ENCODE measurements around the gene COPS9.

COPS9 gene
- total RNA-seq: 17.0 to 32.3 (median 27.0) reads per million in 4 experiments

DNA sequence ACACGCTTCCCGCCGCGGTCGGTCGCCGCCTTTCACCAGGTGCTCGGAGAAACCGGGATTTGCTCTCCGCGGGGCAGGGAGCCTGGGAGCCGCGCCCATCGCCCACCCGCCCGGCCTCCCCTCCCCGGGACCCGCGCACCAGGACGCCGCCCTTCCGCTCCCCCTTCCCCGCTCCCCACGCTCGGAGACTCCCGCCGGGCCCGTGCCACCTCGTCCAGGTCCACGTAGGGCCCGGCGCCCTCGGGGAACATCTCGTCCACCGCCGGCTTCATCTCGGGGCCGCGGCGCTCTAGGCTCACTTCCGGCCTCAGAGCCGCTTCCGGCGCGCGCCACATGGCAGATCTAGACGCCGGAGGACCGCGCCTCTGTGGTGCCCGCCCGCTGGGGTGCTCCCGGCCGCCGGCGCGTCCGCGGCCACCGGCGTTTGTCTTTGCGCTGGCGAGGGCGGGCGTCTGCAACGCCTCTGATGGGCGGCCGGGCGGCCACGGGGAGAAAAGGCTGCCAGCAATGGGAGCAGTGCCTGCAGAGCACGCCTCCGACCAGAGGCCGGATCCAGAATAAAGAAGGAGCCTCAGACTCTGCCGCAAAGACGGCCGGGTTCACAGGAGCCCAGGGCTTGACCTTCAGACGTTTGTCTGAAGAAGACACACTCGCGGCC, at the start of gene COPS9:
COPS9 (minus strand) TSS at position 293 of the 658 bp plus-strand sequence; CDS start at position 272, 21 bp downstream.
- peak; percentile 66 for DNase-seq

- no peak for DNase-seq
Measured at GRCh38 chr2:240184656-240185055, 48.6 kb upstream of the COPS9 start.

DNA sequence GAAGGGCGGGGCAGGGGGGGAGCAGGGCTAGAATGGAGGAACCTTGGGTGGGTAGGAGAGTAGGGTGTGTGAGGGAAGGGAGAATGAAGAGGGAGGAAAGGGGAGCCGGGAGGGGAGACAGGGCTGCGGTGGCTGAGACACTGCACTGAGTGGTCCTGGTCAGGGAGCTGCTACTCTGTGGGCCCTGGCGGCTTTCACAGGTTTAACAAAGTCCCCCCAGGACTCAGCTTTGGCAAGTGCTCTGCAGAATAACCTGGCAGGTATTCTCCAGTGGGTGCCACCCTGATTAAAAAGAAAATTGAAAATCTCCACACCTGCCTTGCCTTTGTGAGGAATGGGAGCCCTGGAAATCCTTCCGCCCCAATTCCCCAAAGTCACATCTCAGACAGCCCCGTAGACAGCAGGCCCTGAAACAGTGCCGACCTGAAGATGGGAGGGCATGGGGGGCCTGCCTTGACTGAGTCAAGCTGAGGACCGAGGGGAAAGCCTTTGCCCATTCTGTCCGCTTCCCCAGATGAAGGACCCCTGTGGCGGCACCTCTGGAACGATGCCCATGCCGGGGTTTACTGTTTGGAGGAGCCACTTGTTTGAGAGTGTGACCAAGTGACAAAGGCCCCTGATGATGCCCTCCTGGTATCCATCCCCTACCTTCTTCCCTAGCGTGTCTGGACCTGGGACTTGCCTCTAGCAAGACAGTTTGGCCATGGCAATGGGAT, 47.9 kb upstream of the COPS9 start:
- no peak for DNase-seq

DNA sequence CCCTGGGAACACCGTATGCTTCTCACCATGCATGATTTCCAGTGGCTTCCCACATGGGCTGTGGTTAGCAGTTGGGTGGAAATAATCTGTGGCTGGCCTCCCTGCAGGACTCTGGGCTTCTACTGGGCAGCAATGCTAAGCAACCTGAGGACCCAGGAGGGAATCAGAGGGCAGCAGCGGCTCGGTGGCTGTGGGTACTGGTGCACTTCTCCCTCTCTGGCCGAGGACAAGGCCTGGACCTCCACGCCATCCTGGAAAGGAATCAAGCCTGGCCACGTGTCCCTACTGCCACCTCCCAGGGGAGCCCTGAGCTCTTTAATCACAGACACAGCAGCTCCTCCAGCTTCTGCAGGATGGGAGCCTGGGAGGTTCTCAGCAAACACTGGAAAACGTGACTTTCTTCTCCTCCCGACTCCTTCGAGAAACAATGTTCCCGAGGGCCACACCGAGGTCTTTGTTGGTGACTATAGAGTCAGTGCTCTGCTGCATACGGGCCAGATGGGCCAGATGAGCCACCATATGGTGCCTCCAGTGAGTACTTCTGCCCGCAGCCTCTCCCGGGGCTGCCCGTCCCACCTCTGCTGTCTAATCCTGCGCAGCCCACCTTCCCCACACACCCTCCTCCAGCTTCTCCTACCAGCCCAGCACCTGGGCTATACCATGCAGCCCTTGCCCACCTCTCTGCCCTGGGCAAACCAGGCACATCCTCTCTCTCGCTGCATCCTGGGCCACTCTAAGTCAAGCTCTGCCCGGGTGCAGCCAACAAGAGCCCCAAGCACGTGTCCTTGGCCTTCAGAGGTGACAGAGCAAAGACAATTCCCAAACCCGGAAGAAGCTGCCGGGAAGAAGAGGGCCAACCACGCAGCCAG, 47.1 kb upstream of the COPS9 start:
- no peak for DNase-seq

GRCh38 chr2:240182476-240182875, 46.4 kb upstream of the COPS9 start:
- no peak for DNase-seq

- DNase-seq: no peak
Measured at GRCh38 chr2:240182001-240182400, 45.9 kb upstream of the COPS9 start.

- no peak for DNase-seq
Measured at GRCh38 chr2:240179941-240180666, 44.0 kb upstream of the COPS9 start.

- no peak for DNase-seq
Measured at GRCh38 chr2:240179186-240179815, 43.2 kb upstream of the COPS9 start.

DNA sequence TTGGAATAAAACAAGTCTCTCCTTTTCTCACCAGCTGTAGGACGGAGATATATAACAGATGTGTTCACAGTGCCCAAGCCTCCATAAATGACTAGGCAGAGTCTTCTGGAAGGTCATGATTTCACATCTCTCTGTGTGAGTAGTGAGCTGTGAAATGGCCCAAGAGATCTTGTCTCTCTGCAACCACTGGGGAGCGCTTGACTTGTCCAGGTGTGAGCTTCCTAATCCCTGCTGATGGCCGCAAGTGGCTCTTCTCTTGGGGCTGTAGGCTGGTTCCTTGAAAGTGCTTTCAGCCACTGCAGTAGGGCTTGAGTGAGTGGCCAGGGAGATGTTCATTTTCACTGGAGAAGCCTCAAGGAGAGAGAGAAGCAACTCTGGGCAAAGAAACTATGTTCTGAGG, 42.5 kb upstream of the COPS9 start:
- DNase-seq: no peak

DNA sequence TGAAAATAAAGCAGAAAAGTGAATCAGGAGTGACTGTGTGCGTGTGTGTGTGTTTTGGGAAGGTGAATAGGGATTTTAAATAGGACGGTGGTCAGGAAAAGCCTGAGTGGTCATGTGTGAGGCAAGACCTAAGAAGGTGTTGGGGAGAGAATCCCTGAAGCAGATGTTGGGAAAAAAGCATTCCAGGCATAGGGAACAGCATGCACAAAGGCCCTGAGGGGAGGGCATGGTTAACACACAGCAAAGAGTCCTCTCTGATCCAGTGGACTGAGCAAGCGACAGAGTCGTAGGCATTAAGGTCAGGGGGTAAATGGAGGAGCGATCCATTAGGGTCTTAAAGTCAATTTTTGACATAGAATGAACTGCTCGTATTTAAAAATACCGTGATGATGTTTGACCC, 38.4 kb upstream of the COPS9 start:
- no peak for DNase-seq

DNA sequence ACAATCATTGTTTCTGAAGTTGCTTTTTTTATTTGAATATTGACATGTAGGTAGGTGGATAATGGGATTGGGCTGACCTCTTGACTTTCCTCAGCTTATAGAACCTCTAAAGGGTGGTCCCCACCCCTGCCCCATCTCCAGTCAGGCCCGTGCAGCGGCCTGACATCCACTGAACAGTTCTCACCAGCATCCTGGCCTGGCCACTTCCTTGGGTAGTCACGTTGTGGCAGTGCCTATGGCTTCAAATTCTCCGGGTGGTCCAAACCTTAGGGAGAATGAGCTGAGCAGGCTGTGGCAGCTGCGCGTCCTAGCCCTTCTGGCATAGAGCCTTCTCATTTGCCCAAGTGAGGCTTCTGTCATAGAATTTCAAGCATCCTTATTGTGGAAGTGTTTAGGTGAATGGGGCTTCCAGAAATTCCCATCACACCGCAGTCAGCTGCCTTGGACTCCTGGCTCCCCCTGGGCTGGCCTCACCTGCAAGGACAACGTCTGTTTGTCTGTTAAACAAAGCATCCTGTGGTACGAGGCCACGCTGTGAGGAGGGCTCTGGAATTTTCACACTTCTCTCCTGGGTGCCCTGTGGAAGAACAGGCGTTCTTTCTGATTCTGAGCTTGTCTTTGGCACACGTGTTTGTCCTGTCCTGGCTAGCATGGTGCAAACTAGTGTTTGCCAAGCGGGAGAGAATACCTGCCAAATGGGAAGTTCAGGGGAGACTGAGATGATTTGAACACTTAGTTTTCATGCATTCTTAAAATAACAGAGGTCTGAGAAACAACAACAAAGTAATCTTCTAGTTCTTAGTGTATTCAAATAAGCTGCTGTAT, 36.2 kb upstream of the COPS9 start:
- no peak for DNase-seq

- DNase-seq: no peak
Measured at GRCh38 chr2:240170883-240171282, 34.8 kb upstream of the COPS9 start.

DNA sequence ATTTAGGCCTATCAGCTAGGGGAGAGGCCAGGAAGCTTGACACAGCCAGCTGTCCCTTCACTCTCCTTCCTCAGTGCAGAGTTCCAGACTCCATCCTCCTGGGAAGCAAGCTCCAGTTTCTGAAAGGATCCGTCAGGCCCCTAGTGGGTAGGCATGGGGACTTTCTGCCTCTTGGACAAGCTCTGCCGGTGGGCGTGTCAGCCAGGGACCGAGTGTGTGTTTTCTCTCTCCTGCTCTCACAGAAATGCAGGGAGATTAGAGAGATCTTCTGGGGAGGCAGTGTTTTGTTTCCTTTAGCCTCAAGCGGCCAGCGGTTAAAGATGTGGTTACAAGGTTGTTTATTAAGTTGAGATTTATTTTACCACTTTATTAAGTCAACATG, 34.2 kb upstream of the COPS9 start:
- no peak for DNase-seq

GRCh38 chr2:240169486-240170353, 33.6 kb upstream of the COPS9 start:
- no peak for DNase-seq

- DNase-seq: no peak
Measured at GRCh38 chr2:240168546-240169361, 32.6 kb upstream of the COPS9 start.

GRCh38 chr2:240168041-240168440, 31.9 kb upstream of the COPS9 start:
- no peak for DNase-seq

DNA sequence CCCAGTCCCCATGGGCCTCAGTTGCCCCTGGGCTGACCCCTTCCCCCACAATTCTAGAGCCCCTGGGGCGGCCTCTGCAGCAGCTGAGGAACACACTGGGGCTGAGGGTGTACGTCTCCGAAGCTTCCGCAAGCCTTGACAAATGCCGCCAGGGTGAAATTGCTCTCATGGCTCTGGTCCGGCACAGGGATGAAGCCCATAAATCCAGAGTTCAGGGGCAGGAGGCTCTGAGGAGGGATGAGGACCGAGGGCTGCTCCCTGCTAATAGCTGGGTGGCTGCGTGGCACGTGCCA, 31.4 kb upstream of the COPS9 start:
- no peak for DNase-seq

DNA sequence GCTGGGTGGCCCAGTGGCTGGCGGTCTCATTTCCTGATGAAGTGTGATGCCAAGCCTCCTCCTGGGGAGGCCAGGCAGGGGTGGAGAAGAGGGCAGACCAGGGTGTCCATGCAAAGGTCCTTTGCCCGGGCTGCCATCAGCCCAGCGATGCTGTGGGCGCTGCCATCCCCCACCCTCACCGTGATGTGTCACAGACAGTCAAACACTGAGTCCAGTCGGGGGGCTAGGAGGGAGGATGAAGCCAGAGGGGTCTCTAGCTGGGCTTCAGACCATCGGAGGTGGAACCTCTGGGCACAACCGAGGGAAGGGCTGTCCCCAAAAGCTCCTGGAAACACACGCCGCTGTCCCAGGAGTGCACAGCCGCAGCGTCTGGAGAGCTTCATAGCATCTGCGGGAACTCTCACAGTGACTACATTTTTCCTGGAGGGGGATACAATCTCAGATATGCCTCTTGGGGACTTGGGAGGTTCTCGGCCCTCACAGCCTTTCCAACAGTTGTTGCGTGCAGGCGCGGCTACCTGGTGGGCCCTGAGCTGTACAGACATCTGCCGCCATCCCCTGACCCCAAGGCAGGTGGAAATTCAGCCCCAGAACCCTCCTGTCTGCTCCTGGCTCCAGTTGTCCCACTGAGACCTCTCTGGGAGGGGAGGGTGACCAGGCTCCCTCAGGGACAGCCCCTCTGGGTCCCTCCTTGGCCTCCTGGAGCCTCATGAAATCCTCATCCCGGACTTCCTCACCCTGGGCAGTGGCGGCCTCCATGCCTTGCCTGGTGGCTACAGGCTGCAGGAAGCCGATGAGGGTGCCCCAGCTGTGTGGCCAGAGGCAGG, 30.9 kb upstream of the COPS9 start:
- no peak for DNase-seq

- no peak for DNase-seq
Measured at GRCh38 chr2:240166191-240166590, 30.1 kb upstream of the COPS9 start.
